Stimulated activated CD8-positive, alpha-beta memory T cell treated with anti-CD3 and anti-CD28 coated beads, Interleukin-7, amount 100 ng/mL, for 24 hours (primary cell): ENCODE data around the gene ALG6.
"Not testable (repeated sequence)": the region's sequence is repeated elsewhere in the genome, so short reads cannot be mapped to it uniquely, and the experiment has no call there.

Source experiments
- DNase-seq: peaks from one replicate; pipeline ENCODE4 v3.0.0-alpha.2; 2020; ENCODE audit warnings: low read depth

ALG6 gene

DNA sequence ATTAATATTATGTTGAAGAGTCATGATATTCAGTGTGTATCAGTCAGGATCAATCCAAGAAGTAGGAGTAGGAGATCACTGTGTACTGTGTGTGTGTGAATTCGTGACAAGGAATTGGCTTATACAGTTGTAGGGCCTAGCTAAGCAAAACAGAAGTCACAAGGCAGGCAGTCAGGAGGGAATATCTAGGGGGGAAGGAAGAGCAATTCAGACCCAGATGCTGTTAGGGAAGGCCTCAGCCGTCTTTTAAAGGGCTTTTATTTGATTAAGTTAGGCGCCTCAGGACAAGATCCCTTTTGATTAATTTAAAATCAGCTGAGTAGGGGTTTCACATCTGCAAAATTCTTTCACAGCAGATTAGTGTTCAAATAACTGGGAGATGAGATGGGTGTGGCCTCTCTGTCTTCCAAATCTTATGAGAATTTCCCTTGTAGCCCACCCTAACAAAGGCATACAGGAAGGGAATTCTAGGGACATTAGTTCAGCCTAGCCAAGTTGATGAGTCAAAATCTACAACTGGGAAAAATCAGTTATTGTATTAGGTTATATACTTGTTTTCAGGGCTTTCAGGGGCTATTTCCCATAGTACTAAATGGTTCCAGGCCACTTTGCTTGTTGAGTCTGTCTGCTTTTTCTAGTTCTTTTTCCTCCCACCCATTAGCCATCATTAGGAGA is 47.4 kb downstream of the ALG6 start:
- DNase-seq: no peak

DNA sequence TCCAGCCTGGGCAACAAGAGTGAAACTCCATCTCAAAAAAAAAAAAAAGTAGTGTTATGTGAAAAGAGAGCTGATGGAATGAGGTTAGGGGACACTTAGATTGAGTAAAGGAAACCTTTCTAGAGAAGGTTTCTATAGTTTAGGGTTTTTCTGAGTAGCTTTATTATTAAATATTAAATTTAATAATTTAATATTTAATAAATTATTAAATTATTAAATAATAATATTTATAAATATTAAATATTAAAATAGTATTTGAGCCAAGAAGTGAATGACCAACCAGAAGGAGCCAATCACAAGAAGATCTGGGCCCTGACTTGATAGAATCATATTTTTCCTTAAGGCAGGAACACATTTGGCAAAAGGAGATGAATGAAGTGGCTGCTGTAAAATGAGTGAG is 50.7 kb downstream of the ALG6 start:
- no peak for DNase-seq

DNA sequence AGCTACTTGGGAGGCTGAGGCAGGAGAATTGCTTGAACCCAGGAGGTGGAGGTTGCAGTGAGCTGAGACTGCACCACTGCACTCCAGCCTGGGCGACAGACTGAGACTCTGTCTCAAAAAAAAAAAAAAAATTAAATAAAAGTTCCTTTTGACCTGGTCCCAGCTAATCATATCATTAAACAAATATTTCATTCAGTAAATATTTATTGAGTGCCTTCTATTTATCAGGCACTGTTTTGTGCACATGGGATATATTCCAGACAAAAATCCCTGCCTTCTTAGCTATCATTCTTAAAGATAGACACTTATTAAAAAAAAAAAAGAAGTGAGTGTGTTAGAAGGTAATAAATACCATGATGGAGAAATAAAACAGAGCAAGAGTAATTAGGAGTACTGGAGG is 53.3 kb downstream of the ALG6 start:
- not testable (repeated sequence) for DNase-seq

DNA sequence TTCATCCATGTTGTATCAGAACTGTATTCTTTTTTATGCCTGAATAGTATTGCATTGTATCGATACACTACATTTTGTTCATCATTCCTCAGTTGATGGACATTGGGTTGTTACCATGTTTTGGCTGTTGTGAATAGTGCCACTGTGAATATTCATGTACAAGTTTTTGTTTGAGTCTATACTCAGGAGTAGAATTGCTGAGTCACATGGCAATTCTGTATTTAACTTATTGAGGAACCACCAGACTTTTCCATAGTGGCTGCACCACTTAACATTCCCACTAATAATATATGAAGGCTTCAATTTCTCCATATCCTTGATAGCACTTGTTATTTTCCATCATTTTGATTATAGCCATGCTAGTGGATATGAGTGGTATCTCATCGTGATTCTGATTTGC is 56.2 kb downstream of the ALG6 start:
- no peak for DNase-seq

DNA sequence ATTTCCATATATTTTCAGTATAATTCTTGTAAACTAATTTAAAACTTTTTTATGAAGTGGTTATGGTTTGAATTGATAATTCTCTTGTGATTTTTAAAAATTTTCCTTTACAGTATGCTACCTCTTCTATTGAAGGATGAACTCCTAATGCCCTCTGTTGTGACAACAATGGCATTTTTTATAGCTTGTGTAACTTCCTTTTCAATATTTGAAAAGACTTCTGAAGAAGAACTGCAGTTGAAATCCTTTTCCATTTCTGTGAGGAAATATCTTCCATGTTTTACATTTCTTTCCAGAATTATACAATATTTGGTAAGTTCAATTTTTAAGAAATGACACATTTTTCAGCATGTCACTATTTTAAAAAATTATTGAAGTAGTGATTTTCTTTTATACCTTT is 61.4 kb downstream of the ALG6 start:
- no peak for DNase-seq

DNA sequence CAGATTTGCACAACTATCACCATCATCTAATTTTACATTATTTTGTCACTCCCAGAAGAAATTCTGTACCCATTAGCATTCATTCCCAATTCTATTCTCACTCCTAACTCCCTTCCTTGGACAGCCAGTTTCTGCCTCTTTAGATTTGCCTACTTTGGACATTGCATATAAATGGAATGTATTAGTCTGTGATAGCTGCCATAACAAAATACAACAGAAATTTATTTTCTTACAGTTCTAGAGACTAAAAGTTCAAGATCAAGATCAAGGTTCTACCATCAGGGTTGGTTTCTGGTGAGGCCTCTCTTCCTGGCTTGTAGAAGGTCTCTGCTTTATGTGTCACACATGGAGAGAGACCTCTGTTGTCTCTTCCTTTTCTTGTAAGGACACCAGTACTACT is 61.9 kb downstream of the ALG6 start:
- DNase-seq: no peak

DNA sequence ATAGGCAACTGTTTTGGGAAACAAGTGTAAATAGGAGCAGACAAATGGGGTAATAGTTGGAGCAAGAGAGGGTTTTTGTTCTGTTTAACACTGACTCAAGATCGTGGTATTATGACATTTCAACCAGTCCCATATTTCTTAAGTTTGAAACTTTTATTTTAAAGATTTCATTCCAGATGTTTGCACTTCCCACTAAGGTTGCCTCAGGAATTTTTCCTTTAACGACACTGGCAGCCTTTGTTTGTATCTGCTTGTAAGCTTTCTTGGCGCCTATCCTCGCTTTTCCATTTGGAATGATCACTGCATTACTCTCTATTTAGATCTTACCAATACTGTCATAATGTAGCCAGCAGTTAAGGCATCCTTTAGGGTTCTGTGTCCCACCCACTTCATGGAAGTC is 67.7 kb downstream of the ALG6 start:
- DNase-seq: no peak

DNA sequence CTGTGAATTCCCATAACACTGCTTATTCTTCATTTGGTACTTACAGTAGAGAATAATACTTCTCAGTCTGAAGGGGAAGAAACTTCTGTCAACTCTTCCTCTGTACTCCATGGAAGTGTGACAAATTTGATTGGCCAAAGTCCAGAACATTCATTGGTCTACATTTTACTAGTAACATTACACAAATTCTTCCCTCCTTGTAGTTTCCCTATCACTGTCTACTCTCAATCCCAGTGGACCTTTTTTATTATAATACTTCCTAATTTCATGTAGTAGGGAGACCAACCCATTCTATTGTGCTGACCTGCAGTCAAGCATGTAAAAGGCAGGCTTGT is 74.7 kb downstream of the ALG6 start:
- no peak for DNase-seq

DNA sequence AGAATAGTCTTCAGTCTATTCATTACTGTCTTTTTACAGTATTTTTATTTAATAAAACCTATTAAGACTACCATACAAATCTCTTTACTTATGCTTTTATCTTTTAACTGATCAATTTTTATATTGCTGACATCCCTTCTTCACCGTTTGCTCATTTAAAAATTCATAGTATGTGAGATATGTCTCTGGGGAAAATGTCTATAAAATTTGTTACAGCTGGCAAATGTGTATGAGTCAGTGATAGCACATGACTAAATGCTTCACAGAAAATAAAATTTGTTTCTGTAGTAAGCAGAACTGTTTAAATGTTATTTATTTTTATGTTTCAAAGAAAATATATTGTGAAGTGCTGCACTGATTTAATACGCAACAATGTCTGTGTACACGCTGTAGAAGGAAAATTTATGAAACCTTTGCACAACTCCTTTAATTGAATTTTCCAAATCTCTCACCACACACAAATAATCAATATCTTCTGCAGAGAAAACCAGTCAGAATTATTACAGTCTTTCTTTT is 81.4 kb downstream of the ALG6 start:
- DNase-seq: no peak

DNA sequence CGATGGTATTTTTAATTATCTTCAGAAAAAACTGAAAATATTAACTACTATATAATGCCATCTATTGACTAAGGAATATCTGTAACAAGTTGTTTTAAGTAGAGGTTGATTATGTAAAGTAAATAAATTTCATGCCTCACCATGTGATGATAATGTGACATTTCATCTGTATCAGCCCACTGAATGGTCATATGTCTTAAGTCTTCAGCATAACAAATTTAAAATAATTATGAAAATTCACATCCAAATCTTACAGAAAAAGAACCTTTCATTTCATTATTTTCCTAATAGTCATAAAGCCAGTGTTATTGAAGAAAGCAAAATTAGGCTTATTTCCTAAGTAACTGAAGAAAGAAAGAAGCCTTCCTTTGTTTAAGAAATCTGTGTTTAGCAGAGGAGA is 83.0 kb downstream of the ALG6 start:
- DNase-seq: no peak

DNA sequence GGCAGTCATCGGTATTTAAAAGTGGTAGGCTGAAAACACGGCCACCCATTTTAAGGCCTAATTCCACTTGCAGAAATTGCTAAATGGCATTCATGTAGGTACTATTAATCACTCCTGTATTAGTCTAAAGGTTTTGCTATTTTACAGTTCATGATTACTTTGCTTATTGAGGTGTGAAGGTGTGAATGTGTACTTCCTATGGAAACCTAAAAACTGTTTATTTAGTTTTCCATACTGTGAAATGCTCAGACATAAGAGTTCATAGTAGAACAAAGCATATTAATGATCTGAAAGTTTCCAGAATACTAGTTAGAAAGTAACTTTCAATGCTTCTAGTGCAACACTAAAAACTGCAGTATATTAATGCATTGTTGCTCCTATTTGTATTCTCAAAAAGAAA is 85.8 kb downstream of the ALG6 start:
- DNase-seq: no peak

DNA sequence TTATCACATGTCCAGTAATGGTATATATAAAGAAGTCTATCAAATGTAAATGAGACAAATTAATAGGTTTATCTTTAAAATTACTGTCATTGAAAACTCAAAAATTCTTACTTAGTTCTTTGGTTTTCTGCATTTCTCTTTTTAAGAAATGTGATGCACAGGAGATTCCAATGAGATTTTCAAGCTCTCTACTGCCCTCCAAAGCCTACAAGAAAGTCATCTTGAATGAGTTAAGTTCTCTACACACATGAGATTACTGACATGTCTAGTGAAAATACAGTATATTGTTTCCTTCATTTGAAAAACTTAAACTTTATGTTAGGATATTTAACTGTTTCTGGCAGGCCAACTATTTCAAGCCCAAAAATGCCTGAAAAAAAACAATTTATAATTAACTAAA is 86.8 kb downstream of the ALG6 start:
- no peak for DNase-seq

DNA sequence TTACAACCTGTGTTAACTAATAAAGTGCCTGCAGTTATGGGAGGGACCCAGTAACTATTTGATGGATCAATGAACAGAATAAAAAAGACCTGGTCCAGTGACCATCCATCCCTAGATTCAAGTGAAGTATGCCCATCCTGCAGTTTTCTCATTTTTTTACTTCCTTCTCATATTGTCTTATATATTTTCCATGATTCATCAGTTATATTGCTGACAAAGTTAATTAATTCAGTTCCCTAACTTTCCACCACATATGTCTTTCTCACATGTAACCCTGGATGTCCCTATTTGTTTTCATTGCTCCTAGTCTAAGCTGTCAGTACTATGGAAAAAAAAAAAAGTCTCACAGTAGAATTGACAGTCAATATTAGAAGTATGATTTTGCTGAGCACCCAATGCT is 91.3 kb downstream of the ALG6 start:
- DNase-seq: no peak

DNA sequence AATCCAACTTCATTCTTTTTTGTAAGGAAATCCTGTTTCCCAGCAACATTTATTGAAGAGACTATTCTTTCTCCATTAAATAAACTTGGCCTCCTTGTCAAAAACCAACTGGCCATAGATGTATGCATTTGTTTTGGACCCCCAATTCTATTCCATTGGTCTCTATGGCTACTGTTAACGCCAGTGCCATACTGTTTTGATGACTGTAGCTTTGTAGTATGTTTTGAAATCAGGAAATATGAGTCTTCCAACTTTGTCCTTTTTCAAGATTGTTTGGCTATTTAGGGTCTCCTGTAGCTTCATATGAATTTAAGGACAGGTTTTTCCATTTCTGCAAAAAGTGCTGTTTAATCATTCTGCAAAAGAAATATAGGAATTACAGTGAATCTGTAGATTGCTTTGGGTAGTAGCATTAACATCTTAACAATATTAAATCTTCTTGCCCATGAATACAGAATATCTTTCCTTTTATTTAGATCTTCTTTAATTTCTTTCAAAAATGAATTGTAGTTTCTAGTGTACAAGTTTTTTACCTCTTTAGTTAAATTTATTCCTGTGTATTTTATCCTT is 94.3 kb downstream of the ALG6 start:
- no peak for DNase-seq

DNA sequence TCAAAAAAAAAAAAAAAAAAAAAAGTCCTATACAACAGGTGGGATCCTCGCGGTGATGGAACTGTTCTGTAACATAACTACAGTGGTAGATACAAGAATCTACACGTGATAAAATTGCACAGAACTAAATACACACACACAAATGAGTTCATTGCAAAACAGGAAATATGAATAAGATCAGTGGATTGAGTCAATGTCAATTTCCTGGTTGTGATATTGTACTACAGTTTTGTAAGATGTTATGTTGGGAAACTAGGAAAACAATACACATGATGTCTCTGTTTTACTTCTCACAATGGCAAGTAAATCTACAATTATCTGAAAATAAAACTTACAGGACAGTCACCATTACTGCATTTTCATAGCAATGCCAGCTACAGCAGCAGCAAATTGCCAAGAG is 95.8 kb downstream of the ALG6 start:
- DNase-seq: no peak

DNA sequence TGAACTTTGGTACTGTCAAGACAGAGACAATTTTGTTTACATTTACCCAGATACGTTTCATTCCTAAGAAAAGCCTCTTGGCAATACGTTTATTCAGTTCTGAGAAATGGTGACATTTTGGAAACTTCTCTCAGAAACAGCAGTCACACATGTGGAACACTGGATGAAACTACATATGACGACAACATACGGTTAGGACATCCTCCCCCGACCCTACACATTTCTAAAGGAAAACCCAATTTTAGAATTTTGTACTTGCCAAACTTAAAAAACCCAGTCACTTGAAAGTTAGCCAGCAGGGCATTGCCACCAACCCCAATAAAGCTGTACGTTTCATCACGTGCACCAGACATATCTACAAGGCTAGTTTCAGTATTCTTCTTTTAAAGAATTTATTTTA is 98.8 kb downstream of the ALG6 start:
- DNase-seq: no peak

DNA sequence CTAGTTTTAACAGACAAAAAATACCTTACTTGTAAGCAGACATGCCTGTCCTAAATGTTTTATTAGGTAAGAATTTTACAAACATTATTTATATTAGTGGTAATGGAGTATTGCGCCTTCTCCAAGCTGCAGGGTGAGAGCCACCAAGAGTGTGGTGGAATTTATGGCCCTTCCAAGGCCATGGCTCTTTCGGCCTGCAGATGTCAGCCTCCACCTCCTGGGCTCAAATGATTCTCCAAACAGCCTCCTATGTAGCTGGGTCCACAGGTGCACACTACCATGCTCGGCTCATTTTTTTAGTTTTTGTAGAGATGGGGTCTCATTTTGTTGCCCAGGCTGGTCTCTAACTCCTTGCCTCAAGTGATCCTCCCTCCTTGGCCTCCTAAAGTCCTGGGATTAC is 99.3 kb downstream of the ALG6 start:
- no peak for DNase-seq

DNA sequence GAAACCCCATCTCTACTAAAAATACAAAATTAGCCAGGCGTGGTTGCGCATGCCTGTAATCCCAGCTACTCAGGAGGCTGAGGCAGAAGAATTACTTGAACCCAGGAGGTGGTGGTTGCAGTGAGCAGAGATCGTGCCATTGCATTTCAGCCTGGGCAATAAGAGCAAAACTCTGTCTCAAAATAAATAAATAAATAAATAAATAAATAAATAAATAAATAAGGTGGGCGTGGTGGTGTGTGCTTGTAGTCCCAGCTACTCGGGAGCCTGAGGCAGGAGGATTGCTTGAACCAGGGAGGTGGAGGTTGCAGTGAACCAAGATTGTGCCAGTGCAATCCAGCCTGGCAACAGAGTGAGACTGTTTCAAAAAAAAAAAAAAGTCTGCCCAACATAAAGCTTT is 101.3 kb downstream of the ALG6 start:
- not testable (repeated sequence) for DNase-seq

DNA sequence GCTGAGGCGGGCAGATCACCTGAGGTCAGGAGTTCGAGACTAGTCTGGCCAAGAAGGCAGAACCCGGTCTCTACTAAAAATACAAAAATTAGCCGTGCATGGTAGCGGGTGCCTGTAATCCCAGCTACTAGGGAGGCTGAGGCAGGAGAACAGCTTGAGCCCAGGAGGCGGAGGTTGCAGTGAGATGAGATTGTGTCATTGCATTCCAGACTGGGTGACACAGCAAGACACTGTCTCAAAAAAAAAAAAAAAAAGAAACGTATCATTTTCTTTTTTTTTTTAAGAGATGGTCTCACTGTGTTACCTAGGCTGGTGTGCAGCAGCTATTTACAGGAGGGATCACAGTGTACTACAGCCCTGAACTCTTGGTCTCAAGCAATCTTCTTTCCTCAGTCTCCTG is 108.3 kb downstream of the ALG6 start:
- DNase-seq: no peak

DNA sequence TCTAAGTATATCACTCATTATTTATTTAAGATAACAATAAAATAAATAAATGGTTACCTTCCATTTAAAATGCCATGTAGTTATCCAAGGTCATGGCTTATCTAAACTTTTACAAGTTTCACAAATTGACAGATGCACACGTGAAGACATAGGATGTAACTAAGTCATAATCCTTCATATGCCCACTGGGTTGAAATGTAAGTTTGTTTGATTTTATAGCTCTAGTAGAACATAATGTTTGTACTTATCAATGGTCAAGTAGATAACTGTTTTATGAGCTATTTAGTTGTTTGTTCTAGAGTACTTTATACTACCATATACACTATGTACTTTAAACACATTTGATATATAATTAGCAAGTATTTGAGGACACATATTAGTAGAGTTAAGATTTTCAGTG is 112.6 kb downstream of the ALG6 start:
- no peak for DNase-seq

DNA sequence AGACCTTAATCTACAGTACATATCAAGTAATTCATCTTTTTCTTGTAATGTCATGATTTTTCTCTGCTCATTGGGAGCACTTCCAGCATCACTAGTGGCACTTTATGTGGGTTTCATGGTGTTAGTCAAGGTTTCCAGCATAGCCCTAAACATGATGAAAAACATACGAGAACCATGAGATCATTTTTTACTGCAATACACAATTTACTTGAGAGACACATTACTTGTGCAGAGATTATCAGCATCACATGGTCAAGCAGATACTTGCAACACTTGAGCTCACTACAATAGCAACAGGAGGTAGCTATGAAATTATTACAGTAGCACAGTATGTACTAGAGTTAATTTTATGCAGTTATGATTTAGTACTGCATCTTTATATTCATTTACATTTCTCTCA is 119.2 kb downstream of the ALG6 start:
- DNase-seq: no peak

DNA sequence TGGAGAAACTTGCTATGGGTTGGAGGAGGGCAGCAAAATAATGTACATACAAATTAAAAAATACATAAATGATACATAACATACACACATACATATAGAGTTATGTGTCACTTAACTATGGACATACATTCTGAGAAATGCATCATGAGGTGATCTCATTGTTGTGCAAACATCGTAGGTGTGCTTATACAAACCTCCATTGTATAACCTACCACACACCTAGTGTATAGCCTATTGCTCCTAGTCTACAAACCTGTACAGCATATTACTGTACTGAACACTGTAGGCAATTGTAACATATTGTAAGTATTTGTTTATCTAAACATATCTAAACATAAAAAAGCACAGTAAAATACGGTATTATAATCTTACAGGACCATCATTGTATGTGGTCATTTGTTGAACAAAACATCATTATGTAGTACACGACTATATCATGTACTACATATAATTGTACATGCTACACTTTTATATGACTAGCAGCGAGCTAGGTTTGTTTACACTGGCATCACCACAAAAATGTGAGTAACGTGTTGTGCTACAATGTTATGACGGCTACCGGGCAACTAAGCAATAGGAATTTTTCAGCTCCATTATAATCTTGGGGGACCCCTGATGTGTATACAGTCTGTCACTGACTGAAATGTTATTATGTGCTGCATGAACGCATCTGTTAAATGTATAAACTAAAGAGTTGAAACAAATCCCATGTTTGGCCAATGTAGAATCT is 120.1 kb downstream of the ALG6 start:
- DNase-seq: no peak
